ENCODE data around the gene NADK2.

Gene NADK2

GRCh38 chr5:36252722-36253365 is 11.1 kb upstream of the NADK2 start:
- intact Hi-C loops (cut with DNase I), result no loop called here
- DNase-seq, result peak in 1 of 42 donors; percentile 43

GRCh38 chr5:36251218-36251617 is 9.5 kb upstream of the NADK2 start:
- intact Hi-C loops (cut with DNase I), result no loop called here

GRCh38 chr5:36250427-36250826 is 8.7 kb upstream of the NADK2 start:
- intact Hi-C loops (cut with DNase I), result no loop called here
- no peak for DNase-seq

More at GRCh38 chr5:36251218-36251617, 9.5 kb upstream of the NADK2 start:
- no peak for DNase-seq

- no peak for DNase-seq
- intact Hi-C loops (cut with DNase I), result loop anchor here (10.0 kb wide), 2 partner anchors 59 to 149 kb away; partner anchors contain the start of gene RANBP3L
These were observed 4.5 kb upstream of the NADK2 start for GRCh38 chr5:36246036-36246800.

- no peak for DNase-seq
- intact Hi-C loops (cut with DNase I), result loop anchor here (5.0 to 10.0 kb wide), 3 partner anchors 61 to 151 kb away; partner anchors contain the start of genes LMBRD2, RANBP3L and SKP2
These were observed 2.4 kb upstream of the NADK2 start for GRCh38 chr5:36244076-36244475.

- no peak for DNase-seq
- intact Hi-C loops (cut with DNase I), result loop anchor here (5.0 to 10.0 kb wide), 3 partner anchors 61 to 151 kb away; partner anchors contain the start of genes LMBRD2, RANBP3L and SKP2
These were observed 1.9 kb upstream of the NADK2 start for GRCh38 chr5:36243653-36244052.

GRCh38 chr5:36242534-36243485 is 1.1 kb upstream of the NADK2 start:
- intact Hi-C loops (cut with DNase I), result loop anchor here (5.0 to 10.0 kb wide), 3 partner anchors 62 to 152 kb away; partner anchors contain the start of genes LMBRD2, RANBP3L and SKP2
- DNase-seq, result peak in 16 of 42 donors; percentile 8 to 58 (median 18)

GRCh38 chr5:36240779-36241630 is 720 bp downstream of the NADK2 start:
- intact Hi-C loops (cut with DNase I), result loop anchor here (5.0 to 10.0 kb wide), 3 partner anchors 64 to 154 kb away; partner anchors contain the start of genes LMBRD2, RANBP3L and SKP2
- DNase-seq, result peak; percentile 14 to 78 (median 57)

- DNase-seq, result no peak
- intact Hi-C loops (cut with DNase I), result loop anchor here (5.0 to 10.0 kb wide), 3 partner anchors 65 to 155 kb away; partner anchors contain the start of genes LMBRD2, RANBP3L and SKP2
These were observed 2.1 kb downstream of the NADK2 start for GRCh38 chr5:36239370-36240293.

- intact Hi-C loops (cut with DNase I), result no loop called here
- no peak for DNase-seq
These were observed 3.0 kb downstream of the NADK2 start for GRCh38 chr5:36238502-36239295.

- no peak for DNase-seq
- intact Hi-C loops (cut with DNase I), result no loop called here
These were observed 4.0 kb downstream of the NADK2 start for GRCh38 chr5:36237751-36238150.

- intact Hi-C loops (cut with DNase I), result no loop called here
- DNase-seq, result no peak
These were observed 4.9 kb downstream of the NADK2 start for GRCh38 chr5:36236801-36237200.

GRCh38 chr5:36232533-36232932 is 9.2 kb downstream of the NADK2 start:
- no peak for DNase-seq
- intact Hi-C loops (cut with DNase I), result no loop called here

GRCh38 chr5:36230151-36230790 is 11.5 kb downstream of the NADK2 start:
- intact Hi-C loops (cut with DNase I), result no loop called here

GRCh38 chr5:36228505-36228904 is 13.2 kb downstream of the NADK2 start:
- DNase-seq, result no peak
- intact Hi-C loops (cut with DNase I), result no loop called here

More at GRCh38 chr5:36230151-36230790, 11.5 kb downstream of the NADK2 start:
- DNase-seq, result no peak

GRCh38 chr5:36227046-36227445 is 14.7 kb downstream of the NADK2 start:
- DNase-seq, result no peak
- intact Hi-C loops (cut with DNase I), result no loop called here
